ENCODE results near the gene ZKSCAN5. TPM values are rescaled to one million over a fixed set of nuclear protein-coding genes. Genes with fewer than 3 reads are reported as not detected.
A peak's percentile ranks its signal among the peaks of the same experiment; 100 is the strongest.

ZKSCAN5 gene
- total and polyA plus RNA-seq, 2 of the 8 experiments (the other 6 are each of a cell fraction or from before 2014, with no cell fraction given): 5.3 to 13.5 TPM

GRCh38 chr7:99531354-99531765 is 26.9 kb downstream of the ZKSCAN5 start:
- Histone ChIP-seq H3K23ac (ENCODE audit: insufficient read length) (no peak overlapping the region), H3K4me1 (replicated peaks in 1 of 4; ENCODE audit: control insufficient read depth in 3 of 4, insufficient read depth in 4 of 4, low read length in 3 of 4) (no peaks in the 10 kb centered on the region), H3K56ac (replicated peaks; ENCODE audit: insufficient read length, low read depth, low read length) (no peak overlapping the region), H4K5ac (ENCODE audit: insufficient read length, low read depth, low read length) (no peak overlapping the region), H3K79me1 (ENCODE audit: low read depth, low read length) (no peaks in the 10 kb centered on the region), H2BK120ac (replicated peaks; ENCODE audit: low read depth, low read length) (no peak overlapping the region), H3K4me2 (ENCODE audit: insufficient read depth in 1 of 2, low read depth in 2 of 2, low read length in 2 of 2) (no peak overlapping the region), H2BK15ac (ENCODE audit: low read length) (no peak overlapping the region), H3K36me3 (ENCODE audit: control insufficient read depth in 2 of 4, insufficient read depth in 4 of 4, low read length in 3 of 4) (peaks cover 12 to 74% (median 30%) of the 10 kb centered on the region in 4 experiments; a peak in 7 of 8 replicates), H4K20me1 (replicated peaks in 1 of 2; ENCODE audit: control insufficient read depth in 1 of 2, insufficient read depth in 2 of 2, low read length in 2 of 2) (no peaks in the 10 kb centered on the region), H3K9ac (replicated peaks in 1 of 4; ENCODE audit: extremely low read depth in 1 of 4, low read depth in 3 of 4, low read length in 3 of 4) (no peak overlapping the region), H2BK12ac (ENCODE audit: low read depth, low read length) (no peak overlapping the region), H3K27me3 (replicated peaks in 1 of 4; ENCODE audit: control insufficient read depth in 3 of 4, extremely low read depth in 1 of 4, insufficient read depth in 3 of 4, low read length in 3 of 4) (no peaks in the 10 kb centered on the region), H3K9me3 (ENCODE audit: insufficient read depth in 2 of 2, low read depth in 1 of 2, low read length in 1 of 2) (peaks cover 50 to 53% of the 10 kb centered on the region in 2 experiments), H3K18ac (ENCODE audit: extremely low read depth, low read length) (no peak overlapping the region), H2BK5ac (ENCODE audit: low read depth, low read length) (no peak overlapping the region), H3K4me3 (ENCODE audit: extremely low read depth in 1 of 4, insufficient read depth in 2 of 4, low read depth in 3 of 4, low read length in 4 of 4) (0 out of 8 replicates have a peak overlapping the region, but pooled peaks of 1 of the 4 experiments have one; percentile 4), H4K8ac (ENCODE audit: extremely low read depth, insufficient read depth, low read length) (no peak overlapping the region), H3K23me2 (ENCODE audit: low read depth, low read length) (no peaks in the 10 kb centered on the region), H3K27ac (ENCODE audit: low read depth, low read length) (no peak overlapping the region), H3K14ac (ENCODE audit: insufficient read length) (no peak overlapping the region), H2BK20ac (ENCODE audit: low read length) (no peak overlapping the region), H2AK5ac (ENCODE audit: low read depth, low read length) (no peak overlapping the region), H2AFZ (ENCODE audit: low read length) (no peak overlapping the region), H3K79me2 (ENCODE audit: control insufficient read depth in 1 of 2, insufficient read depth in 2 of 2, low read length in 2 of 2) (no peaks in the 10 kb centered on the region), H4K91ac (replicated peaks; ENCODE audit: insufficient read length, low read length) (no peak overlapping the region), H3K4ac (replicated peaks; ENCODE audit: insufficient read length, low read depth, low read length) (no peak overlapping the region)
- peak; percentile 86; the same call in 1 of the 2 replicates for TF ChIP-seq CBX5 (IDR thresholded peaks at IDR 0.05; ENCODE audit: low read depth, low read length)
- TF ChIP-seq RFX5 (IDR thresholded peaks at IDR 0.05; ENCODE audit: borderline replicate concordance, low read depth, low read length): no peak
- no peak for TF ChIP-seq CTCF (IDR thresholded peaks at IDR 0.05; ENCODE audit: control extremely low read depth in 1 of 3, insufficient read depth in 1 of 3, low read depth in 1 of 3, low read length in 3 of 3)
- TF ChIP-seq KDM1A (IDR thresholded peaks at IDR 0.05; ENCODE audit: borderline replicate concordance, low read length): peak; percentile 84; the same call in 1 of the 2 replicates
- ChIA-PET CTCF (ENCODE audit: partially characterized antibody) (interaction anchor here (0.6 kb wide), 1 partner anchor 11 kb away, joined by 4 read pairs; no protein-coding TSS in a partner anchor), POLR2A (ENCODE audit: partially characterized antibody) (no interaction called here)
- 96% methylated on average over 12 of the region's 12 CpGs; no CpG with 5 or more reads in 1 of the 2 experiments for WGBS, 2 experiments (ENCODE audit: extremely low coverage in 1 of 2, insufficient coverage in 1 of 2, insufficient read length in 1 of 2, insufficient replicate concordance in 2 of 2, low coverage in 1 of 2, low lambda C conversion rate in 2 of 2, missing lambda C conversion rate in 1 of 2)
- no peak for DNase-seq (ENCODE audit: low read depth in 1 of 2, low spot score in 2 of 2)
- FAIRE-seq: no peak
